Measurements from ENCODE around the gene TRMT61A.
"Not testable (repeated sequence)": the region's sequence is repeated elsewhere in the genome, so short reads cannot be mapped to it uniquely, and the experiment has no call there.

TRMT61A gene

GRCh38 chr14:103509864-103510723, 18.9 kb upstream of the TRMT61A start:
- DNase-seq = no peak

DNA sequence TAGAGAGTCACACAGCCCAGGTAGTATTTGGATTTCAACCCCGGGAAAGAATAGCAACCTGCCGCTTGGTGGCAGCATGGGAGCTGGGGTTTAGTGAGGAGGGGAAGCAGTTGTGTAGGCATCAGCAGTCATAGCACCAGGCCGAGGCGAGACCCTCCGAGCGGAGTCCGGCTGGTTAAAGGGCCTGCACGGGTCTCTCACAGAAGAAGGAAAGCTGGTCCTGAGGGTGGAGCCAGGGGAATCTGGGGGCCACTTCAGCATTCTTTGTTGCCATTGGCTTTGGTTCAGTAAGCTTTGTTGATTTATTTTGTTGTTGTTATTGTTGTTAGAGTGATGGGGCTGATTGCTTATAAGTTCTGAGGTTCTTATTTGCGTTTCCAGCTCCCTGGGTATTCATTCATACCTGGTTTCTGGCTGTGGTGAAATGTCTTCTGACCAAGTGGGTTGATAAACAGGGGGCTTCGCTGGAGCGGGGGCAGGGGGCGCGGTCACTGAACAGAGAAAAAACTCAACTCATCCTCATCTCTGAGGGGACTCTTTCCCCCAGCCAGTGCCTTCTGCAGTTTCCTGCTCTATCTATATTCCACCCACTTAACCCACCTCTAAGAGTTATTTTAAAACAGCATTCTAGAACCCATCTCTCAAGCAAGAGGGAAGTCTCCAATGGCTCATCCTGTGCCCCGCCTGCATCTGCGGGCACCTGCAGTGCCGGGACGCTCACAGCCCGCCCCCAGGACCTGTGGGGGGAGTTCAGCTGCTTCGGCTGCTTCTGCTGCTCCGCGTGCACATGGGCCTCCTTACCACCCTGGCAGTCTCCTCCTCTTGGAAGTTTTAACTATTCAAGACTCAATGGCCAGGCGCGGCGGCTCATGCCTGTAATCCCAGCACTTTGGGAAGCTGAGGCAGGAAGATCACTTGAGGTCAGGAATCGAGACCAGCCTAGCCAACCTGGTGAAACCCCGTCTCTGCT, 18.0 kb upstream of the TRMT61A start:
- DNase-seq = no peak

DNA sequence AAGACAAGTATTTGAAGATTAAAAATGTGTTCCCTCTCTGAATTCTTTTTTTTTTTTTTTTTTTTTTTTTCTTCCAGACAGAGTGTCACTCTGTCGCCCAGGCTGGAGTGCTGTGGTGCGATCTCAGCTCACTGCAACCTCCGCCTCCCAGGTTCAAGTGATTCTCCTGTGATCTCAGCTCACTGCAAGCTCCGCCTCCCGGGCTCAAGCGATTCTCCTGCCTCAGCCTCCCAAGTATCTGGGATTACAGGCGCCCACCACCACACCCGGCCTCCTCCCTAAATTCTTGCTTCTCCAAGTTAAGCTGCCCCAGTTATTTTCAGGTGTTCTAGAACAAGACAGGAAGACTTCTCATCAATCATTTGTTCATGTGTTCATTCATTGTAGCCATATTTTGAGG, 16.8 kb upstream of the TRMT61A start:
- DNase-seq = not testable (repeated sequence)

- DNase-seq = no peak
Measured at GRCh38 chr14:103512701-103513611, 16.0 kb upstream of the TRMT61A start.

GRCh38 chr14:103514596-103515421, 14.2 kb upstream of the TRMT61A start:
- no peak for DNase-seq

DNA sequence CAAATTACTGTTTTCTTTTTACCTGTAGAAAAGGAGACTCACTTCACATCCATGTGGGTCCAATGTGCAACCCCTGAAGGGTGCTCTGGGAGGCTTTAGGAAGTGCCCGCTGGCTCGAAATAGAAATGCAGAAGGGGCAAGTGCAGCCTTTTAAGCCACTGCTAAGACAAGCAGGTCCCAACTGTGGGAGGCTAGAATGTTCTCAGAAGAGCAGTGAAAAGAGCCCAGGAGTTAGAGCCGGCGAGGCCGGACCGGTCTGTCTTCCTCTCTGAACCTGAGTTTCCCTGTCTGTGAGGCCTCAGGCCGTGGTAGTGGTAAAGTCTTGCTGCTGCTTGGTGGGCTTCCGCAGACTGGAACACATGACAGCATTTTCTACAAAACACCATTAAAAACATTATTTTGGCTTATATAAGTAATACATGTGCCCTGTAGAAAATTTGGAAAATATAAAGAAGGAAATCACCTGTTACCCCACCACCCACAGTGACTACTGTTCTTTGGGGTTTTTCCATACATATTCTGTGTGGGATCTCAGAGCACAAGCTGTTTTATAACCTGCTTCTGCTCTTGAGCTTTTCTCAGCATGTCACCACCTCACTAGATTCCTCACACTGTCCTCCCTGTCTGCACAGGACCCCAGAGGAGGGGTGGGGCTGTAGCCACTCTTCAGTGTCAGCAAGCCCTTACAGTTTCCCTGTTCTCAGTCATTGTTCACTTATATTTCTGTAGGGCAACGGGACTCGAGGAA, 12.4 kb upstream of the TRMT61A start:
- no peak for DNase-seq

- no peak for DNase-seq
Measured at GRCh38 chr14:103517174-103517566, 11.8 kb upstream of the TRMT61A start.

DNA sequence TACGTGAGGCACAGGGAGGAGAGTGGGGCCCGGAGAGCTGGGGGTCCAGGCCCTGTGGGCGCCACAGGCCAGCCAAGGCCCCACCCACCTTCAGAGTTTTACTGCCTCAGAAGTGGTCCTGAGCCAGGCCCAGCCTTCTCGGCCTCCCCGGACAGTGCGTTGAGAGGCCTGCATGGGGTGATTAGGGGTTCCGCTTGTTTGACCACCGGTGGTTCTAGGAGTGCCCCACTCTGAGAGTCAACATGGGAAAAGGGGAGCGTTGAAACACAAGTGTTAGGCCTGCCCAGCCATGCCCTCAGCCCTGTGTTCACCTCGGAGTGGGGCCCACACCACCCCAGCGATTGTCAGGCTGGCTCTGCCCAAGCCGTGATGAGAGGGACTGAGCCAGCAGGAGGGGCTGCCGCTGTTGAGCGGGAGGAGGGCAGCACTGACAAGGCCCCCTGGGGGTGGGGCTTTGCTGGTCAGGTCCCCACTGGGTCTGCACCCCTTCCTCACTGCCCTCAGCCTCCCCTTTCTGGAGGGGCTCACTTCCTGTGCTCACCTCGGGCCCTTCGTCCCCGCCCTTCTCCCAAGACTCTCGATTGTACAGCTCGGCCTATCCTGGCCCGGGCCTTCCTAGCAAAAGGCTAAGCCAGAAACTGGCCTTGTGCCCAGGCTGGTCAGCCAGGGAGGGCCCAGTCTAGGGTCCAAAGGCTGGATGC, 11.1 kb upstream of the TRMT61A start:
- no peak for DNase-seq

GRCh38 chr14:103518422-103519042, 10.5 kb upstream of the TRMT61A start:
- DNase-seq = peak; percentile 65

GRCh38 chr14:103519043-103519836, 9.8 kb upstream of the TRMT61A start:
- DNase-seq = no peak

- DNase-seq = no peak
Measured at GRCh38 chr14:103519837-103520212, 9.2 kb upstream of the TRMT61A start.

- DNase-seq = no peak
Measured at GRCh38 chr14:103520269-103520656, 8.7 kb upstream of the TRMT61A start.

DNA sequence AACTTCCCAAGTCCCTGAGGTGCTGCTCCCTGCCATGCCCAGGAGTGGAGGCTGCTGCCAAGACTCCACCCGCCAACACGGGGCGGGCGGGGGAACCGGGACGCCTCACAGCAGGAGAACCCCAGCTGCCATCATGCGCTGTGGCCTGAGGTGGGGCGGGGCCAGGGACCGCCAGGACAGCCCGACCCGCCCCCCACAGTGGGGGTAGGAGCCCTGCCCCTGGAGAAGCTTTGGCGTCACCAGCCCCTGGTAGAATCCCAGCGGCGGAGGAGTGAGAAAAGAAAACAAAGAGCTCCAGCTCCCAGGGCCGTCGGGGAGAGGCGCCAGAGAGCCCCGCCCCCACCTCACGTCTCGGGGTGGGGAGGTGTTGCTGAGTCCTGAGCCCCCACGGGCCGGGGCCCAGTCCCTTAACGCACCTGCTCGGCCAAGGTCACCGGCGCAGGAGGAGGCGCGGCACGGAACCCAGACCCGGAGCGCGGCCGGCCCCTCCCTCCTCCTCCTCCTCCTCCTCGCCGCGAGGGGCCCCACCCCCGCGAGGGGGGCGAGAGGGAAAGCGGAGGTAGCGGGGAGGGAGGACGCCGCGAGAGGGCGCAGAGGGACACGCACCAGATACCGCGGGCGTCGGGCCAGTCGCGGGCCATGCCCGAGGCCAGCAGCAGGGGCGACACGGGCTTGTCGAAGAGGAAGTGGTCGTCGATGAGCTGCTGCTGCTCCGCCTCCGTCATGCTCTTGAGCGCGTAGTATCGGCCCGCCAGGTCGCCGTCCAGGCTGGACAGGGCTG, 8.1 kb upstream of the TRMT61A start:
- peak; percentile 82 for DNase-seq

DNA sequence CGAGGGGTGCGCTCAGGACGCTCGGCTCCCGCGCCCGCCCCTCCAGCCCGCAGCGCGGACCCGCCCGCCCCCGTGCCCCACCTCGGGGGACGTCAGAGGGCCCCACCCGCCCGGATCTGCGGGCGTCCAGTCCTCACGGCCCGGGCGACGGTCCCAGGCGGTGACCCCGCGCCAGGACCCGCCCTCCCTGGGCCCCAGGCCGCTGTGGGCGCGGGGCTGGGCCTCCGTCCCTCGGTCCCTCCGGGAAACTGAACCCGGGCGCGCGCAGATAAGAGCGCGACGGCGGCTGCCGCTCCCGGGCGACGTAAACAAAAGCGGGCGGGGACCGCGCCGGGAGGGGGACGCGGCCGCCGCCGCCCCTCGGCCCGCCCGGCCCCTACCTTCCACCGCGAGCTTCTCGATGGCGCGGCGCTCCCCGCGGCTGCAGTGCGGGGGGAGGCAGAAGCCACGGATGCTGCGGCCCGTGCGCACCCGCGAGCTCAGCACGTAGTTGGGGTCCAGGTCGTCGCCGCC, 7.5 kb upstream of the TRMT61A start:
- DNase-seq = no peak

- DNase-seq = no peak
Measured at GRCh38 chr14:103521951-103522563, 6.9 kb upstream of the TRMT61A start.

GRCh38 chr14:103522649-103523574, 6.1 kb upstream of the TRMT61A start, which contains the start of gene CKB:
Gene CKB (minus strand): TSS chr14:103522830. CDS start chr14:103522493, 337 bp downstream.
- peak; percentile 62 for DNase-seq

All from right hindlimb (tissue), 1 donor.